ENCODE measurements around the gene ARFGEF3. TPM values are rescaled to one million over a fixed set of nuclear protein-coding genes. Genes with fewer than 3 reads are reported as not detected.

Gene ARFGEF3
- polyA plus RNA-seq, 1 of the 3 experiments (the other 2 are of a cell fraction), result not detected

- CTCF ChIA-PET, result no interaction called here
- Histone ChIP-seq H3K4me2 (no peak overlapping the region), H3K27ac (ENCODE audit: low read depth in 2 of 2, low read length in 1 of 2) (no peak overlapping the region), H4K20me1 (ENCODE audit: insufficient read depth) (no peaks in the 10 kb centered on the region), H3K79me2 (ENCODE audit: insufficient read depth) (no peaks in the 10 kb centered on the region), H3K9me3 (no peaks in the 10 kb centered on the region), H3K9ac (no peak overlapping the region), H3F3A (replicated peaks; ENCODE audit: insufficient read depth) (no peaks in the 10 kb centered on the region), H3K9me2 (no peaks in the 10 kb centered on the region), H3K4me3 (ENCODE audit: low read depth in 2 of 2, low read length in 1 of 2) (no peak overlapping the region), H3K27me3 (ENCODE audit: insufficient read depth) (no peaks in the 10 kb centered on the region), H3K36me3 (replicated peaks in 1 of 2; ENCODE audit: control insufficient read depth in 1 of 2, insufficient read depth in 2 of 2, low read length in 1 of 2) (no peaks in the 10 kb centered on the region), H2AFZ (ENCODE audit: low read depth) (no peak overlapping the region), H3K4me1 (ENCODE audit: control insufficient read depth in 1 of 2, insufficient read depth in 2 of 2, low read depth in 1 of 2, low read length in 1 of 2) (peaks cover 0 to 3% of the 10 kb centered on the region in 2 experiments; a peak in 1 of 4 replicates)
- no peak for DNase-seq
- no peak for TF ChIP-seq RXRA (IDR thresholded peaks at IDR 0.05; ENCODE audit: borderline replicate concordance, low read depth)
- no peak for TF ChIP-seq EZH2phosphoT487 (IDR thresholded peaks at IDR 0.05; ENCODE audit: borderline replicate concordance, low read depth)
- TF ChIP-seq SIN3A (IDR thresholded peaks at IDR 0.05; ENCODE audit: borderline replicate concordance, low read depth, low read length), result no peak
- POLR2A ChIA-PET, result no interaction called here
These were observed 215.3 kb downstream of the ARFGEF3 start for GRCh38 chr6:138377042-138377441.

- no peaks in the 10 kb centered on the region for H4K20me1 ChIP-seq (ENCODE audit: insufficient read depth)
- H3K4me3 ChIP-seq (ENCODE audit: low read depth in 2 of 2, low read length in 1 of 2), result no peak within 1 kb of the TSS
- DNase-seq, result no peak
- no peaks in the 10 kb centered on the region for H3K9me3 ChIP-seq
- TF ChIP-seq CTCF (IDR thresholded peaks at IDR 0.05) (no peak), SMC3 (IDR thresholded peaks at IDR 0.05; ENCODE audit: low read depth, low read length) (no peak), NFIC (IDR thresholded peaks at IDR 0.05; ENCODE audit: borderline replicate concordance) (no peak), RFX5 (IDR thresholded peaks at IDR 0.05; ENCODE audit: low read length) (no peak), REST (IDR thresholded peaks at IDR 0.05; ENCODE audit: low read depth, low read length) (no peak), SIN3A (IDR thresholded peaks at IDR 0.05; ENCODE audit: borderline replicate concordance, low read depth, low read length) (no peak), IRF3 (IDR thresholded peaks at IDR 0.05; ENCODE audit: low read depth, low read length) (no peak), GATA2 (CRISPR knock-in tag; IDR thresholded peaks at IDR 0.05) (no peak), TAF1 (IDR thresholded peaks at IDR 0.05; ENCODE audit: borderline replicate concordance, low read depth, low read length) (no peak), FOXM1 (IDR thresholded peaks at IDR 0.05; ENCODE audit: low read depth) (no peak), CHD2 (IDR thresholded peaks at IDR 0.05; ENCODE audit: low read length, partially characterized antibody) (no peak), USF1 (IDR thresholded peaks at IDR 0.05; ENCODE audit: borderline replicate concordance, low read depth) (no peak)
- WGBS (ENCODE audit: low lambda C conversion rate), result 48% methylated on average over 4 of the region's 6 CpGs
- no peaks in the 10 kb centered on the region for H3K79me2 ChIP-seq (ENCODE audit: insufficient read depth)
- ChIA-PET CTCF (no interaction called here), POLR2A (no interaction called here)
- H3K9me2 ChIP-seq, result no peaks in the 10 kb centered on the region
- no peak within 1 kb of the TSS for H3K4me2 ChIP-seq
- H3K9ac ChIP-seq, result no peak within 1 kb of the TSS
- H3F3A ChIP-seq (replicated peaks; ENCODE audit: insufficient read depth), result no peaks in the 10 kb centered on the region
- H3K4me1 ChIP-seq (ENCODE audit: control insufficient read depth in 1 of 2, insufficient read depth in 2 of 2, low read depth in 1 of 2, low read length in 1 of 2), result peaks cover 0 to 3% of the 10 kb centered on the region in 2 experiments; a peak in 1 of 4 replicates
- H3K36me3 ChIP-seq (replicated peaks in 1 of 2; ENCODE audit: control insufficient read depth in 1 of 2, insufficient read depth in 2 of 2, low read length in 1 of 2), result no peaks in the 10 kb centered on the region
- no peak within 1 kb of the TSS; a peak in 1 of 4 replicates for H3K27ac ChIP-seq (ENCODE audit: low read depth in 2 of 2, low read length in 1 of 2)
- no peak within 1 kb of the TSS for H2AFZ ChIP-seq (ENCODE audit: low read depth)
- H3K27me3 ChIP-seq (ENCODE audit: insufficient read depth), result no peaks in the 10 kb centered on the region
These were observed 216.1 kb downstream of the ARFGEF3 start, which contains the start of gene SMIM28 for GRCh38 chr6:138377844-138378243. TSS of gene SMIM28 (plus strand) at chr6:138377905. CDS start at chr6:138378073, 168 bp downstream.
